Erythroblast (primary cell): ENCODE results near the gene ITIH6.
"Not testable (repeated sequence)": the region's sequence is repeated elsewhere in the genome, so short reads cannot be mapped to it uniquely, and the experiment has no call there.

ENCODE experiments used
- DNase-seq, 2 experiments: peaks; one replicate each; lab custom pipeline; 2025; lab: John Stamatoyannopoulos, UW
- GATA1 ChIP-seq: IDR thresholded peaks from 2 replicates; pipeline ENCODE4 v1.6.1; 2011; ENCODE audit warnings: low read depth, mild to moderate bottlenecking, control low read depth, low read length, moderate library complexity
- POLR2A ChIP-seq: IDR thresholded peaks from 2 replicates; pipeline ENCODE4 v1.6.1; 2011; ENCODE audit warnings: mild to moderate bottlenecking, low read length

ITIH6 gene

GRCh38 chrX:54776987-54777672, 20.9 kb downstream of the ITIH6 start:
- no peak for DNase-seq
- TF ChIP-seq POLR2A (no peak), GATA1 (no peak)

GRCh38 chrX:54776061-54776460, 22.0 kb downstream of the ITIH6 start:
- TF ChIP-seq GATA1, result no peak
- no peak for TF ChIP-seq POLR2A
- DNase-seq, result no peak

GRCh38 chrX:54774391-54775094, 23.5 kb downstream of the ITIH6 start:
- DNase-seq, result not testable (repeated sequence)

GRCh38 chrX:54758114-54759055, 39.7 kb downstream of the ITIH6 start:
- peak; percentile 0 to 2 for DNase-seq
- TF ChIP-seq GATA1, result no peak
- no peak for TF ChIP-seq POLR2A

- DNase-seq, result no peak
- TF ChIP-seq POLR2A, result no peak
- TF ChIP-seq GATA1, result no peak
Observed at GRCh38 chrX:54754854-54755253, 43.2 kb downstream of the ITIH6 start.

GRCh38 chrX:54748626-54749025, 49.4 kb downstream of the ITIH6 start:
- no peak for TF ChIP-seq POLR2A
- TF ChIP-seq GATA1, result no peak
- DNase-seq, result no peak

- TF ChIP-seq GATA1 (no peak), POLR2A (no peak)
- DNase-seq, result no peak
Observed at GRCh38 chrX:54747733-54748393, 50.2 kb downstream of the ITIH6 start.

GRCh38 chrX:54746928-54747327, 51.1 kb downstream of the ITIH6 start:
- TF ChIP-seq GATA1 (no peak), POLR2A (no peak)
- no peak for DNase-seq

- TF ChIP-seq GATA1, result no peak
- no peak for TF ChIP-seq POLR2A
- DNase-seq, result no peak
Observed at GRCh38 chrX:54745676-54746075, 52.4 kb downstream of the ITIH6 start.

- DNase-seq, result not testable (repeated sequence)
Observed at GRCh38 chrX:54738567-54738966, 59.5 kb downstream of the ITIH6 start.

GRCh38 chrX:54736298-54736942, 61.6 kb downstream of the ITIH6 start:
- DNase-seq, result not testable (repeated sequence)

GRCh38 chrX:54721424-54721823, 76.6 kb downstream of the ITIH6 start:
- TF ChIP-seq GATA1 (no peak), POLR2A (no peak)
- DNase-seq, result no peak

- TF ChIP-seq GATA1 (no peak), POLR2A (no peak)
- DNase-seq, result no peak
Observed at GRCh38 chrX:54715621-54716020, 82.4 kb downstream of the ITIH6 start.
